ENCODE results near the gene SLC25A42.

DNA sequence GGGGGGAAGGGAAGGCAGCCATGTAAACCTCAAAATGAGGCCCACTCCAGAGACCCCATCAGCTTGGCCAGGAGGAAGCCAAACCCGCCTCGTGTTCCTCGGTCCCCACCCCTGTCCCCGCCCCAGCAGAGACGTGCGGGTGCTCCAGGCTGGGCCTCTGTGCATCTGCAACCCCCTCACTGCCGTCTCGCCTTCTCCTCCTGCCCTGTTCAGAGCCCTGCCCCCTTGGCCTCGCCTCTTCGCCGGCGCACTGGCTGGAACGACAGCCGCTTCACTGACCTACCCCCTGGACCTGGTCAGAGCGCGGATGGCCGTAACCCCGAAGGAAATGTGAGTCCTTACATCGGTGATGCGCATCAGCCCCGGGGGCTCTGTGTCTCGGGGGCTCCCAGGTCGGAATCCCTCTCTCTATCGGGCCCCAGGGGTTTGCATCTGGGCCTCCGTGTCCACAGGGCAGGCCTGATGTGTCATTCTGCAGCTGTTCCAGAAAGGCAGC lies 42.3 kb downstream of the SLC25A42 start:
- TF ChIP-seq CTCF (conservative IDR thresholded peaks at IDR 0.05; ENCODE audit: low read depth, low read length) (no peak), EZH2 (IDR thresholded peaks at IDR 0.05; ENCODE audit: low read length, unreplicated experiment) (no peak)
